ENCODE data around the gene NTRK2. TPM values are rescaled to one million over a fixed set of nuclear protein-coding genes. Genes with fewer than 3 reads are reported as not detected.

The NTRK2 gene
- total RNA-seq, 5 donors from 2014 or later (not counting 1 experiment from before 2014, with no cell fraction given): 0.05 to 0.39 (median 0.12) TPM; not detected in 1

DNA sequence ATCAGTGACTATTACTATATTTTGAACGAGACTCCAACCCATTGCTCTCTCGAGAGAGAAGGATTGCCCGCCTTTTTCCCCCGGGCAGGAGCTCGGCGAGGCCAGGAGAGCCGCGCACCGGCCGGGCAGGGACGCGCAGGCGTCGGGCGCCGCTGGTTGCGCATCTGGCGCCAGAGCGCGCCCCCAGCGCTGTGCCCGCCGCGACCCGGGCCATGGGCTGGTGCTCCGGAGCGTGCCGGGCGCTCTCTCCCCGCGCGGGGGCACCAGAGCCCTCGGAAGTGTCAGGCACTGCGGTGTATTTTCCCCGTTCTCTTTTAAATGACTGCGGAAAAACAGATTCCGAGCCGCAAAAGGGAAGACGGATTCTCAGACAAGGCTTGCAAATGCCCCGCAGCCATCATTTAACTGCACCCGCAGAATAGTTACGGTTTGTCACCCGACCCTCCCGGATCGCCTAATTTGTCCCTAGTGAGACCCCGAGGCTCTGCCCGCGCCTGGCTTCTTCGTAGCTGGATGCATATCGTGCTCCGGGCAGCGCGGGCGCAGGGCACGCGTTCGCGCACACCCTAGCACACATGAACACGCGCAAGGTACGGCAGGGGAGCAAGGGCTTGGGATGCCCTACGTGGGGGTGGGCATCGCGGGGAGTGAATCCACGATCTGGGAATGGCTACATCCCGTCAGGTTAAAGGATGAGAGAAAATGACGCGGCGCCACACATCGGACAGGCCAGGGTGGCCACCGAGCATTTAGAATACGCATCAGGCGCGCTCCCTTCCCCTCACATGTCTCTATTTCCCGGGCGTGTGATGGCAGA lies 1.1 kb upstream of the NTRK2 start:
- H3K27ac Mint-ChIP-seq: no peak overlapping the region
- peaks cover 0 to 15% of the 10 kb centered on the region in 2 experiments for H3K4me1 ChIP-seq (ENCODE audit: control insufficient read depth in 1 of 2, extremely low read depth in 1 of 2, insufficient read depth in 2 of 2, low read length in 2 of 2)
- H3K27me3 ChIP-seq (replicated peaks in 1 of 2; ENCODE audit: control insufficient read depth in 2 of 2, extremely low read depth in 1 of 2, insufficient read depth in 2 of 2, low read length in 1 of 2): peaks cover 19 to 32% of the 10 kb centered on the region in 2 experiments
- no peaks in the 10 kb centered on the region for H3K36me3 ChIP-seq (ENCODE audit: control insufficient read depth in 2 of 2, extremely low read depth in 1 of 2, insufficient read depth in 1 of 2, low read length in 1 of 2)
- WGBS (ENCODE audit: insufficient coverage): 1% methylated on average over 69 of the region's 76 CpGs
- H3K36me3 Mint-ChIP-seq: no peaks in the 10 kb centered on the region
- no peaks in the 10 kb centered on the region for H3K9me3 ChIP-seq
- ChIA-PET POLR2A (interaction anchor here in 1 of 2 donors (1.2 kb wide), 1 partner anchor 14 kb away, joined by 3 read pairs; no protein-coding TSS in a partner anchor), CTCF (no interaction called here)
- H3K9me3 Mint-ChIP-seq: peaks cover 0 to 3% (median 0%) of the 10 kb centered on the region in 3 donors
- H3K4me3 ChIP-seq (ENCODE audit: control insufficient read depth in 1 of 2, extremely low read depth in 1 of 2, low read length in 1 of 2): peak overlapping the region; percentile 7 to 47
- no peak for ATAC-seq (replicated peaks in 1 of 4)
- H3K4me3 Mint-ChIP-seq: peak overlapping the region; percentile 11 to 68 (median 50)
- peaks cover 47 to 52% of the 10 kb centered on the region in 2 donors for H3K27me3 Mint-ChIP-seq
- H3K27ac ChIP-seq (ENCODE audit: low read length): no peak overlapping the region
- H3K4me1 Mint-ChIP-seq: peaks cover 6 to 23% (median 23%) of the 10 kb centered on the region in 3 donors
- peak in 2 of 35 experiments; percentile 2 to 12 for DNase-seq

DNA sequence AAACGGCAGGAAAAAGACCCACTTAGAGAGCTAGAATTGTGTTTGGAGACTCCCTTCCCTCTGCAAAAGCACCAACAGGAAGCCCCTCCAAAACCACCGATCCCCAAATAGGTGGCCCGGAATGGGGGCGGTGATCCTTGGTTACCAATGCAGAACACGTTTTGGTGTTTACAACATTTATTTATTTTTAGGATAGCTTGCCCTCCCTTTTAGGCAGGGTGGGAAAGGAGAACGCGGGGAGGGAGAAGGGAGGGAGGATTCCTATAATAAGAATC lies 579 bp upstream of the NTRK2 start:
- peaks cover 0 to 15% of the 10 kb centered on the region in 2 experiments for H3K4me1 ChIP-seq (ENCODE audit: control insufficient read depth in 1 of 2, extremely low read depth in 1 of 2, insufficient read depth in 2 of 2, low read length in 2 of 2)
- Mint-ChIP-seq H3K36me3 (no peaks in the 10 kb centered on the region), H3K27me3 (peaks cover 48 to 52% of the 10 kb centered on the region in 2 donors), H3K9me3 (peaks cover 0 to 3% (median 0%) of the 10 kb centered on the region in 3 donors), H3K4me3 (peak overlapping the region; percentile 11 to 68 (median 50)), H3K4me1 (peaks cover 6 to 23% (median 23%) of the 10 kb centered on the region in 3 donors), H3K27ac (no peak overlapping the region)
- H3K27me3 ChIP-seq (replicated peaks in 1 of 2; ENCODE audit: control insufficient read depth in 2 of 2, extremely low read depth in 1 of 2, insufficient read depth in 2 of 2, low read length in 1 of 2): peaks cover 19 to 32% of the 10 kb centered on the region in 2 experiments
- WGBS (ENCODE audit: insufficient coverage): 0% methylated on average over 2 of the region's 7 CpGs
- ChIA-PET CTCF (no interaction called here), POLR2A (interaction anchor here in 1 of 2 donors (1.2 kb wide), 1 partner anchor 13 kb away, joined by 3 read pairs; no protein-coding TSS in a partner anchor)
- DNase-seq (no peak), ATAC-seq (replicated peaks in 1 of 4) (no peak)
- H3K9me3 ChIP-seq: no peaks in the 10 kb centered on the region
- no peak overlapping the region for H3K27ac ChIP-seq (ENCODE audit: low read length)
- H3K4me3 ChIP-seq (ENCODE audit: control insufficient read depth in 1 of 2, extremely low read depth in 1 of 2, low read length in 1 of 2): no peak overlapping the region
- no peaks in the 10 kb centered on the region for H3K36me3 ChIP-seq (ENCODE audit: control insufficient read depth in 2 of 2, extremely low read depth in 1 of 2, insufficient read depth in 1 of 2, low read length in 1 of 2)

DNA sequence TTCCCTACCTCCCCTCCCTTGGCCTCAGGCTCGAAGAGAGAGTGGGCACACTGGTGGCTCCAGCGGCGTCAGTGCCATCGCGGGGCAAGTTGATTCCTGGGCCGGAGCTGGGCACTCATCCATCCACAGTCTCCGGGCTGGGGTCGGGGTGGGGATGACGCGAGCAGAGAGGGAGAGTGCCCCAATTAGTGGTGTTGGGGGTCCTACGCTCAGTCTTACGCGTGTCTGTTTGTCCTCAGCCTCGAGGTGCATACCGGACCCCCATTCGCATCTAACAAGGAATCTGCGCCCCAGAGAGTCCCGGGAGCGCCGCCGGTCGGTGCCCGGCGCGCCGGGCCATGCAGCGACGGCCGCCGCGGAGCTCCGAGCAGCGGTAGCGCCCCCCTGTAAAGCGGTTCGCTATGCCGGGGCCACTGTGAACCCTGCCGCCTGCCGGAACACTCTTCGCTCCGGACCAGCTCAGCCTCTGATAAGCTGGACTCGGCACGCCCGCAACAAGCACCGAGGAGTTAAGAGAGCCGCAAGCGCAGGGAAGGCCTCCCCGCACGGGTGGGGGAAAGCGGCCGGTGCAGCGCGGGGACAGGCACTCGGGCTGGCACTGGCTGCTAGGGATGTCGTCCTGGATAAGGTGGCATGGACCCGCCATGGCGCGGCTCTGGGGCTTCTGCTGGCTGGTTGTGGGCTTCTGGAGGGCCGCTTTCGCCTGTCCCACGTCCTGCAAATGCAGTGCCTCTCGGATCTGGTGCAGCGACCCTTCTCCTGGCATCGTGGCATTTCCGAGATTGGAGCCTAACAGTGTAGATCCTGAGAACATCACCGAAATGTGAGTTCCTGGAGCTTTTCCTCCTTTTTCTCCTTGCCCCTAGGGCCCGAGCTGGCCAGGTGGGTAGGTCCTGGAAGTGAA lies 861 bp downstream of the NTRK2 start:
- Mint-ChIP-seq H3K4me1 (peaks cover 6 to 23% (median 23%) of the 10 kb centered on the region in 3 donors), H3K9me3 (no peaks in the 10 kb centered on the region), H3K27ac (no peak overlapping the region), H3K27me3 (peaks cover 45 to 54% of the 10 kb centered on the region in 2 donors), H3K4me3 (peak overlapping the region in 2 of 3 donors; percentile 34 to 50), H3K36me3 (no peaks in the 10 kb centered on the region)
- ChIA-PET POLR2A (no interaction called here), CTCF (interaction anchor here in 1 of 2 donors (0.7 kb wide), 1 partner anchor 339 kb away, joined by 3 read pairs; no protein-coding TSS in a partner anchor)
- peaks cover 0 to 15% of the 10 kb centered on the region in 2 experiments for H3K4me1 ChIP-seq (ENCODE audit: control insufficient read depth in 1 of 2, extremely low read depth in 1 of 2, insufficient read depth in 2 of 2, low read length in 2 of 2)
- H3K9me3 ChIP-seq: no peaks in the 10 kb centered on the region
- no peaks in the 10 kb centered on the region for H3K36me3 ChIP-seq (ENCODE audit: control insufficient read depth in 2 of 2, extremely low read depth in 1 of 2, insufficient read depth in 1 of 2, low read length in 1 of 2)
- 9% methylated on average over 60 of the region's 67 CpGs for WGBS (ENCODE audit: insufficient coverage)
- ATAC-seq (replicated peaks in 1 of 4) (no peak), DNase-seq (no peak)
- peaks cover 19 to 32% of the 10 kb centered on the region in 2 experiments for H3K27me3 ChIP-seq (replicated peaks in 1 of 2; ENCODE audit: control insufficient read depth in 2 of 2, extremely low read depth in 1 of 2, insufficient read depth in 2 of 2, low read length in 1 of 2)
- H3K4me3 ChIP-seq (ENCODE audit: control insufficient read depth in 1 of 2, extremely low read depth in 1 of 2, low read length in 1 of 2): no peak overlapping the region
- no peak overlapping the region for H3K27ac ChIP-seq (ENCODE audit: low read length)

DNA sequence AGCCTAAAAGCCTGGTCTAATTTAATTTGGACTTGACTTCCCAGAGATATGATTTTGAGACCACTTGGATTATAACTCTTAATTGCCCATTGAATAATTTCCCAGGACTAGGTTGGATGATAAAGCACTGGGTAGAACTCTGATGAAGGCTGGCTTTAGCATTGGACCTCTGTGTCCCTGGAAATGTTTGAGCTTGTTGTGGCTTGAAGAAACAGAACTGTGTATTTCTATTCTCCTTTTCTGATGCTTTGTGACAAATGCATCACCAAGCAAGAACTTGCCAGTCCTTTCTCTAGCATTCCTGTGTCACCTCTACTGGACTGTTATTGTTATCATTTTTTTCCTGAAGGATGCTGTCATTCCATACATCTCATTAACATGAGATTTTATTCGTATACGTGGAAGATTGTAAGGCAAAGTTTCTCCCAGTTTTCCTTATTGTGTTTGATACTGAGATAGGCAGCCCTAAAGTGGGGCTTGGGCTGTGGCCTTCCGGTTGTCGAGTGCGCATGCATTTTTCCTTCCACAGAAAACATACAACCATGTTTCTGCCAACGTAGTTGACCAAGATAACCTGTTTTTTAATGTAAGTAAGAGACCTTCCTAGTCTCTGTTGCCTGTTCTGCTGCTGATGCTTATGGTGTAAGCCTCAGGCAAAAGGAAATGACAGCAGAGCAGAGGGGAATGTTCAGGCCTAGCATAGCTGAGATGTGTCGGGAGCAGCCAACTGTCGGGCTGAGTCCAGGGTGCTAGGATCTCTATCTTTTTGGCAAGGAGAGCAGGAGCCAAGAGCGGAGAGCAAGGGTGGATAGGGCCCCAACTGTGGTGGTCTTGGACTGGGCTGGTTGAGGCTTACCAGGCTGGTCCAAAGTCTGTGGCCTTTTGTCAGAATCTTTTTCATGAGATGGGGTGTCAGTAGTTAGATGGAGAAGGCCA lies 2.3 kb downstream of the NTRK2 start:
- Histone ChIP-seq H3K4me1 (ENCODE audit: control insufficient read depth in 1 of 2, extremely low read depth in 1 of 2, insufficient read depth in 2 of 2, low read length in 2 of 2) (peaks cover 0 to 15% of the 10 kb centered on the region in 2 experiments), H3K27ac (ENCODE audit: low read length) (no peak overlapping the region), H3K9me3 (no peaks in the 10 kb centered on the region), H3K36me3 (ENCODE audit: control insufficient read depth in 2 of 2, extremely low read depth in 1 of 2, insufficient read depth in 1 of 2, low read length in 1 of 2) (no peaks in the 10 kb centered on the region), H3K27me3 (replicated peaks in 1 of 2; ENCODE audit: control insufficient read depth in 2 of 2, extremely low read depth in 1 of 2, insufficient read depth in 2 of 2, low read length in 1 of 2) (peaks cover 18 to 32% of the 10 kb centered on the region in 2 experiments), H3K4me3 (ENCODE audit: control insufficient read depth in 1 of 2, extremely low read depth in 1 of 2, low read length in 1 of 2) (no peak overlapping the region)
- DNase-seq: no peak
- no peak overlapping the region for H3K4me3 Mint-ChIP-seq
- 100% methylated on average over 3 of the region's 9 CpGs for WGBS (ENCODE audit: insufficient coverage)
- peaks cover 38 to 45% of the 10 kb centered on the region in 2 donors for H3K27me3 Mint-ChIP-seq
- ATAC-seq (replicated peaks in 1 of 4): no peak
- no peak overlapping the region for H3K27ac Mint-ChIP-seq
- ChIA-PET POLR2A (no interaction called here), CTCF (no interaction called here)
- H3K9me3 Mint-ChIP-seq: no peaks in the 10 kb centered on the region
- no peaks in the 10 kb centered on the region for H3K36me3 Mint-ChIP-seq
- peaks cover 6 to 23% (median 23%) of the 10 kb centered on the region in 3 donors for H3K4me1 Mint-ChIP-seq

DNA sequence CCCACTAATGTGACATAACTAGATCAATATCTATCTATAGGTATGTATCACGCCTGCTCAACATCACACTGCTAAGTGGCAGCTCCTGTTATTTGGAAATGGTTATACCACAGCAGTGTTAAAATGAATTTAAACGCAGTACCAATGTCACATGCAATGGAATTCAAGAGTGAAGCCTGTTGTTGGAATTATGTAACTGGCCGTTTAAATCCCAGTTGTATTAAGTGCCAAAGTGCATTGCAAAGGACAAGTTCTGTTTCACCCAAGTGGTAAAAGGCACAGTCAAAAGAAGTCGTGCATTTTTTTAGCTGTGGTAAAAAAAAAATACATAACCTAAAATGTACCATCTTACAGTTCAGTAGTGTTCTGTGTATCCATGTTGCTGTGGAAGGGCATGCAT lies 4.3 kb downstream of the NTRK2 start:
- Mint-ChIP-seq H3K4me1 (peaks cover 2 to 12% (median 12%) of the 10 kb centered on the region in 3 donors), H3K27ac (no peak overlapping the region), H3K27me3 (peaks cover 23 to 31% of the 10 kb centered on the region in 2 donors), H3K36me3 (no peaks in the 10 kb centered on the region), H3K4me3 (no peak overlapping the region), H3K9me3 (no peaks in the 10 kb centered on the region)
- ChIA-PET CTCF (no interaction called here), POLR2A (no interaction called here)
- Histone ChIP-seq H3K9me3 (no peaks in the 10 kb centered on the region), H3K36me3 (ENCODE audit: control insufficient read depth in 2 of 2, extremely low read depth in 1 of 2, insufficient read depth in 1 of 2, low read length in 1 of 2) (no peaks in the 10 kb centered on the region), H3K27me3 (replicated peaks in 1 of 2; ENCODE audit: control insufficient read depth in 2 of 2, extremely low read depth in 1 of 2, insufficient read depth in 2 of 2, low read length in 1 of 2) (peaks cover 11 to 20% of the 10 kb centered on the region in 2 experiments), H3K4me3 (ENCODE audit: control insufficient read depth in 1 of 2, extremely low read depth in 1 of 2, low read length in 1 of 2) (no peak overlapping the region), H3K27ac (ENCODE audit: low read length) (no peak overlapping the region), H3K4me1 (ENCODE audit: control insufficient read depth in 1 of 2, extremely low read depth in 1 of 2, insufficient read depth in 2 of 2, low read length in 2 of 2) (peaks cover 0 to 10% of the 10 kb centered on the region in 2 experiments)
- WGBS (ENCODE audit: insufficient coverage): no CpG with 5 or more reads among the region's 4 CpGs
- DNase-seq (no peak), ATAC-seq (replicated peaks in 1 of 4) (no peak)
